HG02763 (cell line): ENCODE measurements around the gene TRAPPC2L.
A peak's percentile ranks its signal among the peaks of the same experiment; 100 is the strongest.

Source experiments
- ATAC-seq: cut with Tn5 transposase; IDR thresholded peaks from one replicate; pipeline ENCODE4 v1.9.1; 2021; ENCODE audit warnings: mild to moderate bottlenecking, moderate library complexity; ENCODE audit not compliant: unreplicated experiment

TRAPPC2L gene

GRCh38 chr16:88856122-88856827 lies 652 bp upstream of the TRAPPC2L start:
- ATAC-seq, result peak; percentile 3

DNA sequence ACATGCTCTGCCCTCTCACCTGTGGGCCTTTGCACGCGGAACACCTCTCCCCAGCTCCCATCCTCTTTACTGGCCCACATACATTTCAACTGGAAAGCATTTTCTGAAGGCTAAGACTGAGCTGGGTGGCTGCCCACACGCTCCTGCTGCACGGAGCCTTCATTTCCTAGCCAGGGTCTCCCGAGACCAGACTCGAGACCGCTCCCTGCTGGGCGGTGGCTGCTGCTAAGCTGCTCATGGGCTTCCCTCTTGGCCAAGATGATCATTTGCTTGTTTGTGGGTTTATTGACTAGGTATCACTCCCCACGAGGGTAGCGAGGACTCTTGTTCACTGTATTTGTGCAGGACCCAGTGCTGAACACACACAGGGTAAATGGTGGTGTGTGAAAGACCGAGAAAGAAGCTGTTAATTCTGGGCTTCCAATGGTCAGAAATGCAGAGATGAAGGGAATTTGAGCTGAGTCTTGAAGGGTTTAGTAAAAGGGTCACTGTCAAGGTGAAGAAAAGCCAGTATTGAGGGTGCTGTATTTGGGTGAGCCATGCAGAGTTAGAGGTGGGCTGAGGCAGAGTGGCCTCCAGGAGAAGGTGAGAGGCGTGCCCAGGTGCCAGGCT lies 907 bp downstream of the TRAPPC2L start:
- ATAC-seq, result no peak

DNA sequence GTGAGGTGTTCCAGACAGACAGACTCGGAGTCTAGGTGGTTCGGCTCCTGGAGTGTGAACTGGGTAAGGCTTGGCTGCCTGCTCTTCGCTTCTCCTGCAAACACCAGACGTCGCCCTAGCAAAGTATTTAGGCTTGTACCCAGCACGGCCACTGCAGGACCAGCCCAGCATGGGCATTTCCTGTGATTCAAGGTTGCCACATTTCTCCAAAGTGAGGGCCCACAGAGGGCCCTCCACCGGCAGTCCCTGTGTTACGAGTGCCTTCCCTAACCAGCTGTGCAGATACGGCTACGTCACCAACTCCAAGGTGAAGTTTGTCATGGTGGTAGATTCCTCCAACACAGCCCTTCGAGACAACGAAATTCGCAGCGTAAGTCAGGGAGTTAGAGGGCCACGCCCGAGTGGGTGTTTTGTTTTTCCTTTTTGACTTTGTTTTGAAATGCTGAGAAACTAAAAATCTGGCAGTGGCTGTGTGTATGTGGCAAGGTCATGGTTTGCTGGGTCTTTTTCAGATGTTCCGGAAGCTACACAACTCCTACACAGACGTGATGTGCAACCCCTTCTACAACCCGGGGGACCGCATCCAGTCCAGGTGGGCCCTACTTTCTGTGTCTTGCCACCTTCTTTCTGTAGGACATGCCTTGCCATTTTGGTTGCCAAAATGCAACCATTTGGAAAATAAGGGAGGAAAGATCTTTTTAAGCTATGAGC lies 2.6 kb downstream of the TRAPPC2L start:
- ATAC-seq, result no peak

DNA sequence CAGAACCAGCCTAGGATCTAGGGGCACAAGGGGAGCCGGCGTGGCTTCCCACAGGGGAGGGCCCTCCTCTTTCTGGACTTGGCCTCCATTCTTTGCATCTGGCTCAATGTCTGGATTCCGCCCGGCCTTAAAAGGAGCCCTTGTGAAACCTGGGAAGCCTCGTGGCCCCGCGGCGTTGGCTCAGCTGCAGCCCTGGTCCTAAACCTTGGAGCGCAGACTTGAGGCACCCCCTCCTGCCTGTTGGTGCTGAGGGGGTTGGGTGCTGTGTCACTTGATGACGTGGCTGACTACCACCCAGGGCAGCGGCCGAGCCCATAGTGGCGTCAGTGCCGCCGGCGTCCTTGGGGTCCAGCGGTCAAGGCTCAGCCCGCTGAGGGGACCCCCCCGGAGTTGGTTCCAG lies 4.4 kb downstream of the TRAPPC2L start:
- no peak for ATAC-seq

DNA sequence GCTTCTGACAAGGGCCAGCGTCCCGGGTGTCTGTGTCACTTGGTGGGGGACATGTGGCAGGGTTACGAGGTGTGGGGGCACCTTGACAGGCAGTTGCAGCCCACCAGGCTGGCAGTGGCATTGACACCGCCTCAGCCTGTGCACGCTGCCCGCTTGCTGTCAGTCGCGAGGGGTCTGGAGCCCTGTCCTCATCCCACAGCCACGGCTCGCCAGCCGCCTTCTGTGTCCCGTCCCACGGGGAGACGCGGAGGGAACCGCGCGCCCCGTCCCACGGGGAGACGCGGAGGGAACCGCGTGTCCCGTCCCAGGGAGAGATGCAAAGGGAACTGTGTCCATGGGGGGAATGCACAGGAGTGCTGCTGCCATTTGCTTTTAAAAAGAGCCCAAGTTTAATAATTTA lies 6.0 kb downstream of the TRAPPC2L start:
- ATAC-seq, result no peak

DNA sequence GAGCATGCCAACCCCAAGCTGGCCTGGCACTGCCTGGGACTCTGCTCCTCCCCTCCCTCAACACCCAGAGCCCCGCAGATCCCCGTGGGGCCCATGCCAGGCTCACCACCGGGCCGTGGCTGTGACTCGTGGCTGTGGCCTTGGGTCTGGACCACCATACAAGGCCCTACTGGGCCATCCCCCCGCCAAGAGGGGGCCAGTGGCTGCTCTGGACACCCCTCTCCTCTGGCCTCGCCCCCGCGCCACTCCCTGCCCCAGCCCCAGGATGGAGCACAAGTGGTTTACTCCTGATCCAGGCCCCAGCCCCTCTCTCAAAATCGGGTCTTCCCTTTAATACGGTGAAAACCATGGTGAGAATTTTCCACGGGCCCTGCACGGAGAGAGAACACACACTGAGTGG lies 6.5 kb downstream of the TRAPPC2L start:
- no peak for ATAC-seq

DNA sequence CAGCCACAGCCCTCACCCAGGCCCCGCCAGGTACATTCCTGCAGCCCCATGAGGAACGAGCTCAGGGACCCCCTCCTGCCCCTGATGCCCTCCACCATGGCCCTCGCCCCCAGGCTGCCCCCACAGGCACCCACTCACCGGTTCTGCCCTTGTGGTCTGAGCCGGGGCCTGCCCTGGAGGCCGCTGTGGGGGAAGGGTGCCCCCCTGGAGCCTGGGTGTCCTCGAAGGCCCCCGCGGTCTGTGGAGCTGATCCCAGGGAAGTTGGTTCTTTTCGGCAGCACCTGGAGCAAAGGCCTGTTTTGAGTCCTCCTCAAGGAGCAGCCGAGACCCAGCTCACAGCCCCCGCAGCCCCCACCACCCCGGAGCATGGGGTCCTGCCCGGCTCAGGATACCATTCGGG lies 7.2 kb downstream of the TRAPPC2L start:
- no peak for ATAC-seq

- ATAC-seq, result no peak
Observed at GRCh38 chr16:88864521-88864920, 7.6 kb downstream of the TRAPPC2L start.

DNA sequence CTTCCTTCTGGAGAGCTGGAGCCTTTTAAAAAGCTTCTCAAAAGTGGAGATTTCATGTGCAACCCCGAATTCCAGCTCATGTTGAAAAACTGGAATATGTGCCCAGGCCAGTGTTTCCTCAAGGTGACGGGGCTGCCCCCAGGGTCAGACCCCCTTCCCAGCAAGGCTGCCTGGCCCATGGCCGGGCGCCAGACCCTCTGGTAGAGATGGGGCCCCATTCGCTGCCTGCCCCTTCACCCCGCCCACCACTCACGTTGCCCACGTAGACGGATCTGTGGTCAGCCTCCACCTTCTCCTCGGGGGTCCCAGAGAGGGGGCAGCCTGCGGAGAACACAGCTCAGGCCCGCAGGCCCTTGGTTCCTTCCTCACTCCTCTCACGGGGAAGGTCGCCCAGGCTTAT lies 8.4 kb downstream of the TRAPPC2L start:
- no peak for ATAC-seq

GRCh38 chr16:88865742-88866141 lies 8.8 kb downstream of the TRAPPC2L start:
- no peak for ATAC-seq

DNA sequence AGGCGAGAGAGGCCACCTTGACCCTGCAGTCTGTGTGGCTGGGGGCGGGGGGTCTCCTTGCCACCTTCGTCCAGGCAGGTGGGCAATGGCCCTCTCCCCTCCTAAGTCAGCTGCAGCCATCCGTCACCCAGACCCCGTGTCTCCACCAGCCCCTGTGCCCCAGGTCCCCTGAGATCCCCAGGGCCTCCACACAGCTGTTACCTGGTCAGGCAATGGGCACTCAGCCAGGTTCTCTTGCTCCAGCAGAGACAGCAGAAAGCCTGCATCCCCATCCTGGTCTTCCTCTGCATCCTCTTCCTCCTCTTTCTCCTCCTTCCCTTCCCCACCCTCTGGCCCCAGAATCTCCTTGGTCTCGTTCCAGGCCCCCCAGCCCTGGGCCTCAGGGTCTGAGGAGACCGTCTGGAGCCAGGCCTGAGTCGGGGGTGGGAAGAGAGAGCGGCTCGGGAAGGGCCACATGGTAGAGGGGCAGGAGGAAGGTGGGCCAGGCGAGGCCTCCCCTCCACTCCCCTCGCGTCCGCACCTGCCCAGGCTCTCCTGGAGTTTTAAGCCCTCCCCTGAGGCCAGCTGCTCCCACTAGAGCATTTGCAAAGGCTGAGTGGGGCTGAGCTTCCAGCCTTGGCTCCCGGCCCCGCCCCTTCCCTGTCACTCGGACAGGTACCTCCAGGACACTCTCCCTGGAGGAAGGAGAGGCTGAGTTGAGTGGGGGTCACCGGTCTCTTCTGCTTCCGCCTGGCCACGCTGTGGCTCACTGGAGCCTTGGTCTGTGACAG lies 9.4 kb downstream of the TRAPPC2L start, which contains the start of gene PABPN1L:
Gene PABPN1L (minus strand): TSS at position 510 of the 770 bp plus-strand sequence. CDS start 54 bp downstream, at position 456.
- ATAC-seq, result no peak

- ATAC-seq, result no peak
Observed at GRCh38 chr16:88867581-88868246, 10.8 kb downstream of the TRAPPC2L start.

- no peak for ATAC-seq
Observed at GRCh38 chr16:88868974-88869672, 12.2 kb downstream of the TRAPPC2L start.

GRCh38 chr16:88869673-88869980 lies 12.7 kb downstream of the TRAPPC2L start:
- ATAC-seq, result no peak

DNA sequence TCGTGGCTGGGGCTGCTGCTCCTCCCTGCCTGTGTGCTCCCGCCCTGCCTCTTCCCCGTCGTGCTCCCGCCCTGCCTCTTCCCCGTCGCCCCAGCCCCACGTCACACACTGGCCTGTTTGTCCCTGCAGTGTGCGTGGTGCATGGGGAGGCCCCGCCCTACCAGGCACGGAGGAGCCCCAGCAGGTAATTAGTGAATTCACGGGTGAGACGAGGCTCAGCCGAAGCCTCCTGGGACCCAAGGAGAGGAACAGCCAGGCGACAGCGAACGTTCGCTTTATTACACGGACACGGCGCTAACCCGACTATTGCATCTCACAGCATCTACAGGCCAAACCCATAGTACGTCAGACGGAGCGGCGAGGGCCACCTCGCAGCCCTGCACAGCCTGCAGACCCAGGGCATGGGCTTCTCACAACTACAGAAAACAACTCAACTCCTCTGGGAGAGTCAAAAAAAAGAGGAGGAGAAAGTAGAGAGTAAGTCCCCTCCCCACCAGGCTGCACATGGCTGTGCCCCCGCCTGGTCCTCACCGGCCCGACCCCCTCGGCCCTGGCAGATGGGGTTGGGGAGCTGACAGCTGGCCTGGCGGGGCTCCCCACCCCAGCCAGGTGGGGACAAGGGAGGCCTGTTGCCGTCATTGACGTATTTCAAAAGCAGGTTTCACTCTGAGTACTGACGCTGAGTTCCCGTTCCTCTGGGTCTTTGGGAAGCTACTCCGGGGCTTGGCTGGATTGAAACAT lies 13.9 kb downstream of the TRAPPC2L start:
- ATAC-seq, result no peak

DNA sequence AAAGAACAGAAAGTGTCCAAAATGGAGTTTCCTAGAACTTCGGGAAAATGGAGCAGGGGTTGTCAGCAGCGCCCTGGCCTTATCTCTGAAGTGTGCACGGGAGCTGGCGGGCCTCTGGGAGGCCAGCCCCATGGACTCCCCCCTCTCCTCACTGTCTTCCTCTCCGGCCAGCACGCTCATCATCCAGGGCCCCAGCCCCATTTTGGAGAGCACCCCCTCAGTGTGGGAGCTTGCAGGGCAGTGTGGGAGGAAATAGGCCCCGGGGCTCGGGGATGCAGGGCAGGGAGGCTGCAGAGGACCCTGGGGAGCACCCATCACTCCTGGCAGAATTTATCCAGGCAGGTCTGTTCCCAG lies 14.4 kb downstream of the TRAPPC2L start:
- no peak for ATAC-seq

- no peak for ATAC-seq
Observed at GRCh38 chr16:88871730-88872416, 14.9 kb downstream of the TRAPPC2L start.

- ATAC-seq, result no peak
Observed at GRCh38 chr16:88872650-88873331, 15.9 kb downstream of the TRAPPC2L start.
